ENCODE data around the gene TFF2.

Gene TFF2

GRCh38 chr21:42388740-42389448, 38.1 kb upstream of the TFF2 start:
- intact Hi-C loops (cut with micrococcal nuclease) = no loop called here
- H3K36me3 Mint-ChIP-seq (ENCODE audit: low read depth) = no peaks in the 10 kb centered on the region
- peaks cover 28% of the 10 kb centered on the region for H3K4me1 Mint-ChIP-seq (ENCODE audit: low read depth)
- no peak overlapping the region for H3K4me3 Mint-ChIP-seq
- H3K27me3 Mint-ChIP-seq = peaks cover 4% of the 10 kb centered on the region
- peaks cover 9% of the 10 kb centered on the region for H3K9me3 Mint-ChIP-seq
- no peak overlapping the region for H3K27ac Mint-ChIP-seq

GRCh38 chr21:42387843-42388340, 37.1 kb upstream of the TFF2 start:
- H3K9me3 Mint-ChIP-seq = peaks cover 9% of the 10 kb centered on the region
- peak overlapping the region; percentile 43 for H3K27ac Mint-ChIP-seq
- intact Hi-C loops (cut with micrococcal nuclease) = no loop called here
- H3K27me3 Mint-ChIP-seq = peaks cover 4% of the 10 kb centered on the region
- no peak overlapping the region for H3K4me3 Mint-ChIP-seq
- peaks cover 30% of the 10 kb centered on the region for H3K4me1 Mint-ChIP-seq (ENCODE audit: low read depth)
- no peaks in the 10 kb centered on the region for H3K36me3 Mint-ChIP-seq (ENCODE audit: low read depth)

GRCh38 chr21:42387164-42387563, 36.4 kb upstream of the TFF2 start:
- Mint-ChIP-seq H3K36me3 (ENCODE audit: low read depth) (no peaks in the 10 kb centered on the region), H3K27me3 (peaks cover 5% of the 10 kb centered on the region), H3K9me3 (peaks cover 14% of the 10 kb centered on the region), H3K27ac (peak overlapping the region; percentile 43), H3K4me1 (ENCODE audit: low read depth) (peaks cover 37% of the 10 kb centered on the region), H3K4me3 (no peak overlapping the region)
- intact Hi-C loops (cut with micrococcal nuclease) = no loop called here

DNA sequence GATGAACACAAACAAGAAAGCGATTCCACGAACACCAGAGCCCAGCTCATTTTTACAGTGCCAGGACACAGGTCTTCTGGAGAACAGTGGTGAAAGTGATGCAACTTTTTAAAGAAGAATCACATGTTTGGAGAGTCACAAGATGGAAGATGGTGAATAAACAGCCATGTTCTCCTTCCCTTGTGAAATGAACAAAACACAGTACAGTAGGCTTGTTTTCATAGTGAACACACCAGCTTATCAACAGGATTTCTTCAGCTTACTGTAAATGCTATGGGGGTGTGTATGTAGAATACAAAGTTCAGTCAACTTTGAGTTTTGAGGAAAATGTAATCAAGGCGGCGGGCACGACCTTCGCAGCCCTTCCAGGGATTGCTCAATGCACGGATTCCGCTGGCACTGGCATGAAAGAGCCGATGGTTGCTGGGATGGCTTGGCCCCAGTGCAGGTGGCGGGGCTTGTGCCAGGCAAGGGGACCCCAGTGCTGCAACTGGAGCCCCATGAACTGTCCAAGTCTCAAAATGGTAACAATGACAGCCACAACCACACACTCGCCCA, 35.3 kb upstream of the TFF2 start:
- Mint-ChIP-seq H3K36me3 (ENCODE audit: low read depth) (no peaks in the 10 kb centered on the region), H3K27me3 (peaks cover 6% of the 10 kb centered on the region), H3K4me3 (no peak overlapping the region), H3K4me1 (ENCODE audit: low read depth) (peaks cover 37% of the 10 kb centered on the region), H3K27ac (no peak overlapping the region), H3K9me3 (peaks cover 22% of the 10 kb centered on the region)
- intact Hi-C loops (cut with micrococcal nuclease) = no loop called here

- intact Hi-C loops (cut with micrococcal nuclease) = no loop called here
- Mint-ChIP-seq H3K9me3 (peaks cover 22% of the 10 kb centered on the region), H3K4me1 (ENCODE audit: low read depth) (peaks cover 37% of the 10 kb centered on the region), H3K27me3 (peaks cover 5% of the 10 kb centered on the region), H3K27ac (peak overlapping the region; percentile 26), H3K4me3 (no peak overlapping the region), H3K36me3 (ENCODE audit: low read depth) (no peaks in the 10 kb centered on the region)
Observed at GRCh38 chr21:42385619-42386018, 34.8 kb upstream of the TFF2 start.

- intact Hi-C loops (cut with micrococcal nuclease) = no loop called here
- no peaks in the 10 kb centered on the region for H3K36me3 Mint-ChIP-seq (ENCODE audit: low read depth)
Observed at GRCh38 chr21:42384989-42385388, 34.2 kb upstream of the TFF2 start.

DNA sequence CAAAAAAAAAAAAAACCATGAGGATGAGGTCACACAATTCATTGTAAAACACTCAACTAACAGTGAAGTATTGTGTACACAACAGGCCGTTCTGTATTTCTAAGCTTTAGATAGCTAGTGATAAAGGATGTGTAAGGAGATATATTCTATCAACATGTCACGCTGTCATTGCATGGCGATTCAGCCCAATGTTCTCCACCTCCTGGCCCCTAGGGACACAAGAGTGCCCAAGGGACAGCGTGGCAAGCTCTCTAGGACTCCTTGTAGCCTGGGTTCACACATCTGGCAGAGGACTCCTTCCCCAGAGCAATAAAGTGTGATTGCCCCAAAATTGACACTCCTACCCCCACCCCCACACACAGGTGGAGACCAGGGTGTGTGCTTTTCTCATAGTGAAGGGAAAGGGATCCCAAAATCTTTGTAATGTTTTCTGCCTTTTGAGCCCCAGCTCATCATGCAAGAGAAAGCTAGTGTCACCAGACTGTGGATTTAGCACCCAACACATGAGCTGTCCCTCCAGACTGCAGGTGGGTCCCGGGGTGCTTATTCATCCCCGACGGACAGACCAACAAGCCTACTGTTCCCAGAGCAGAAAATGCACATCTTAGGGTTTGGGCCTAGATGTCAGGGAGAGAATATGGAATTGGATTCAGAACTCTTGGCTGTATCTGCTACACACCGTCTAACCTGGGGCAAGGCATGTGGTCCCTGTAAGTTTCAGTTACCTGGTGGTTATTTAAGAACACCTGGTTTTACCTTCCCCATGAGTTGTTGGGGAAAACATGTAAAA, 33.6 kb upstream of the TFF2 start:
- H3K4me3 Mint-ChIP-seq = no peak overlapping the region
- peaks cover 37% of the 10 kb centered on the region for H3K4me1 Mint-ChIP-seq (ENCODE audit: low read depth)
- no peak overlapping the region for H3K27ac Mint-ChIP-seq
- peaks cover 5% of the 10 kb centered on the region for H3K27me3 Mint-ChIP-seq
- no peaks in the 10 kb centered on the region for H3K36me3 Mint-ChIP-seq (ENCODE audit: low read depth)
- intact Hi-C loops (cut with micrococcal nuclease) = no loop called here
- H3K9me3 Mint-ChIP-seq = peaks cover 22% of the 10 kb centered on the region

More at GRCh38 chr21:42384989-42385388, 34.2 kb upstream of the TFF2 start:
- Mint-ChIP-seq H3K27me3 (peaks cover 5% of the 10 kb centered on the region), H3K27ac (peak overlapping the region; percentile 26), H3K9me3 (peaks cover 22% of the 10 kb centered on the region), H3K4me1 (ENCODE audit: low read depth) (peaks cover 37% of the 10 kb centered on the region), H3K4me3 (no peak overlapping the region)

GRCh38 chr21:42383331-42383730, 32.5 kb upstream of the TFF2 start:
- H3K4me1 Mint-ChIP-seq (ENCODE audit: low read depth) = peaks cover 37% of the 10 kb centered on the region
- intact Hi-C loops (cut with micrococcal nuclease) = no loop called here
- no peak overlapping the region for H3K4me3 Mint-ChIP-seq
- H3K27me3 Mint-ChIP-seq = peaks cover 5% of the 10 kb centered on the region
- no peaks in the 10 kb centered on the region for H3K36me3 Mint-ChIP-seq (ENCODE audit: low read depth)
- peaks cover 22% of the 10 kb centered on the region for H3K9me3 Mint-ChIP-seq
- no peak overlapping the region for H3K27ac Mint-ChIP-seq

GRCh38 chr21:42382915-42383314, 32.1 kb upstream of the TFF2 start:
- Mint-ChIP-seq H3K27me3 (peaks cover 5% of the 10 kb centered on the region), H3K36me3 (ENCODE audit: low read depth) (no peaks in the 10 kb centered on the region), H3K4me1 (ENCODE audit: low read depth) (peaks cover 35% of the 10 kb centered on the region), H3K9me3 (peaks cover 22% of the 10 kb centered on the region), H3K27ac (no peak overlapping the region), H3K4me3 (no peak overlapping the region)
- intact Hi-C loops (cut with micrococcal nuclease) = no loop called here

DNA sequence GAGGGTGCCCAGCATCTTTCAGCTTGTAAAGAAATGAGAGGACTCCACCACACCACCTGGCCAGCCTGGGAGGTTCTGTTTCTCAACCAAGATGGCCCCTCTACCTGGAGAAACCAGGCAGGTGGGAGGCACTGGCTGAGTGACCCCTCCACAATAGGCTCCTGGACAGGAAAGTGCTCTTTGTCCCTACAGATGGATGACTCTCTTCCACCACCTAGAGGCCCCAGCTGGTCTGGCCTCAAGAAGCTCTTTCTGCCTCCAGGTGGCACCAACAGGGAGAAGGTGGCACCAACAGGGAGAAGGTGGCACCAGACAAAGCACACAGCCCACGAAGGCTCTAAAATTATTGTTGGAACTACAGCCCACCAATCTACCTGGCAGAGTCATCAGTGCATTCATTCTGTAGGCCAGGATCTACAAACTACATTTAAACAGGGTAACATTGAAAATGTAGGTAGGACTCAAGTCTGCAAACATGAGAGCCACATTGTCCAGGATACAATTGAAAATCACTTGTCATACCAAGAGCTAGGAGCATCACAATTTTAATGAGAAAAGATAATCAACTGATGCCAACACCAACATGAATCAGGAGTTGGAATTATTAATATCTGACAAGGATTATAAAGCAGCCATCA, 30.7 kb upstream of the TFF2 start:
- peaks cover 21% of the 10 kb centered on the region for H3K4me1 Mint-ChIP-seq (ENCODE audit: low read depth)
- no peaks in the 10 kb centered on the region for H3K36me3 Mint-ChIP-seq (ENCODE audit: low read depth)
- H3K27ac Mint-ChIP-seq = no peak overlapping the region
- peaks cover 22% of the 10 kb centered on the region for H3K9me3 Mint-ChIP-seq
- no peak overlapping the region for H3K4me3 Mint-ChIP-seq
- intact Hi-C loops (cut with micrococcal nuclease) = no loop called here
- H3K27me3 Mint-ChIP-seq = peaks cover 5% of the 10 kb centered on the region

- intact Hi-C loops (cut with micrococcal nuclease) = no loop called here
- no peak overlapping the region for H3K4me3 Mint-ChIP-seq
Observed at GRCh38 chr21:42379426-42380215, 28.8 kb upstream of the TFF2 start.

GRCh38 chr21:42378418-42378817, 27.6 kb upstream of the TFF2 start:
- Mint-ChIP-seq H3K27ac (no peak overlapping the region), H3K36me3 (ENCODE audit: low read depth) (no peaks in the 10 kb centered on the region), H3K4me1 (ENCODE audit: low read depth) (peaks cover 8% of the 10 kb centered on the region), H3K4me3 (no peak overlapping the region), H3K27me3 (peaks cover 10% of the 10 kb centered on the region), H3K9me3 (peaks cover 14% of the 10 kb centered on the region)
- intact Hi-C loops (cut with micrococcal nuclease) = no loop called here

More at GRCh38 chr21:42379426-42380215, 28.8 kb upstream of the TFF2 start:
- no peak overlapping the region for H3K27ac Mint-ChIP-seq
- H3K9me3 Mint-ChIP-seq = peaks cover 14% of the 10 kb centered on the region
- H3K4me1 Mint-ChIP-seq (ENCODE audit: low read depth) = peaks cover 8% of the 10 kb centered on the region
- peaks cover 10% of the 10 kb centered on the region for H3K27me3 Mint-ChIP-seq
- no peaks in the 10 kb centered on the region for H3K36me3 Mint-ChIP-seq (ENCODE audit: low read depth)

- no peak overlapping the region for H3K4me3 Mint-ChIP-seq
- peaks cover 14% of the 10 kb centered on the region for H3K9me3 Mint-ChIP-seq
- H3K27me3 Mint-ChIP-seq = peaks cover 10% of the 10 kb centered on the region
- no peaks in the 10 kb centered on the region for H3K36me3 Mint-ChIP-seq (ENCODE audit: low read depth)
- intact Hi-C loops (cut with micrococcal nuclease) = no loop called here
- H3K4me1 Mint-ChIP-seq (ENCODE audit: low read depth) = peaks cover 7% of the 10 kb centered on the region
- H3K27ac Mint-ChIP-seq = no peak overlapping the region
Observed at GRCh38 chr21:42377951-42378340, 27.2 kb upstream of the TFF2 start.

Measured in dendritic cell treated with granulocyte-macrophage colony-stimulating factor and Interleukin-4, amounts not matched to agents 40 ng/mL and 50 ng/mL, for 4 days (primary cell).